ENCODE results near the gene ZNF273.

DNA sequence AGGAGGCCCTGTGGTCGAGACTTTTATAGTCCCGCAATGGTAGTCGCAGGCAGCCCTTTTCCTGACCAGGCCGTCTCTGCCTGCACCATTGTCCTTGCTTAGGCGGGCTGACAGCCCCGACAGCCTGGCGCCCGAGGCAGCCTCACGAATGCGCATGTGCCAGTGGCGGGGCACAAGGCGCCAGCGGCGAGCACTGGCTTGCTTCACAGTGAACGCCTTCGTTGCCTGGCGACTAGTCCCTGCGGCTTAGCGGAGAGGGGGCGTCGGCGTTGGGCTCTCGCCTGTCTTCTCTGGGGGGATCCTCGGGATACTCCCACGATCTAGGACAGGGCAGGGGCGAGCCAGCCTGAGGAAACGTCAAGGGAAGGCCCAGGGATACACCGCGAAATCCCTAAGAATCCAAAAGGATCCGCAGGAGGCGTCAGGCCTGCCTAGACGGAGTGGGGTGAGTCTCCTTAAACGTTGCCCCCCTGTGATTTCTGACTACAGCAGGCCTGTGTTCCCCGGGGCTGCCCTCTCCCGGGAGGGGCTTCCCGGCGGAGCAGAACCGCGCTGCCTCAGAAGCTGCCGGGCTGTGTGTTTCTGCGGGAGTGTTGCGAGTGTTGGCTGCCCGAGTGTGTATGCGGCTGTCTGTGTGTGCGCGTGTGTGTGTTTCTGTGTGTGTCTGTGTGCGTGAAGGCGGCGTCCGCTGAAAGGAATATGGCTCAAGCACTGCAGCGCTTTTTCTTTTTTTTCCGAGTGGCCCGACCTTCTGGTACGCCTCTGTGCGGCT is 20.5 kb upstream of the ZNF273 start:
- TF ChIP-seq POLR2AphosphoS5 (IDR thresholded peaks at IDR 0.05; ENCODE audit: low read depth, low read length) (no peak), TAF1 (IDR thresholded peaks at IDR 0.05; ENCODE audit: borderline replicate concordance, insufficient read depth, low read length) (no peak), REST (IDR thresholded peaks at IDR 0.05; ENCODE audit: insufficient read depth in 1 of 2, low read depth in 2 of 2, low read length in 2 of 2) (no peak), SIN3A (IDR thresholded peaks at IDR 0.05; ENCODE audit: borderline replicate concordance, insufficient read depth, low read length) (no peak), FOXP2 (optimal IDR thresholded peaks at IDR 0.05; ENCODE audit: borderline replicate concordance, extremely low read depth, extremely low read length, insufficient read depth) (no peak)

All from PFSK-1 (cell line).